Pancreas (tissue), 10 donors: ENCODE data around the gene MTREX. TPM values are rescaled to one million over a fixed set of nuclear protein-coding genes. Genes with fewer than 3 reads are reported as not detected.

Source experiments
- ATAC-seq, 4 donors: fragments of 200-7000 bp; cut with Tn5 transposase; one replicate each; pipeline versions ENCODE4 v1.8.0 to v1.9.1; 2020; ENCODE audit warnings: mild to moderate bottlenecking in 4 of 4, moderate library complexity in 4 of 4
- DNase-seq, 6 donors: peaks; one replicate each; pipeline ENCODE4 v3.0.0-alpha.2; 2020
- FAIRE-seq: peaks from 2 replicates; lab custom pipeline; 2012; peaks lifted over from hg19 to GRCh38; lab: Jason Lieb, UNC
- H3K27ac ChIP-seq, 4 donors: fragments of 200-600 bp; sonication (generic); 1 replicate in 3 of 4; 2 replicates in 1 of 4; pipeline versions ENCODE4 v1.5.0 to v1.8.0; 2020
- H3K27me3 ChIP-seq, 4 donors: fragments of 200-600 bp; one replicate each; pipeline ENCODE4 v1.8.0; 2021
- H3K36me3 ChIP-seq, 3 donors: fragments of 200-600 bp; sonication (generic) in 1 of 3; one replicate each; pipeline versions ENCODE4 v1.5.0 to v1.8.0; 2020 to 2021
- H3K4me1 ChIP-seq, 3 donors: fragments of 200-600 bp; one replicate each; pipeline ENCODE4 v1.8.0; 2021
- H3K4me3 ChIP-seq, 4 donors: fragments of 200-600 bp; sonication (generic) in 2 of 4; one replicate each; pipeline versions ENCODE4 v1.5.0 to v1.8.0; 2020 to 2021
- H3K9me3 ChIP-seq, 4 donors: fragments of 200-600 bp; one replicate each; pipeline ENCODE4 v1.8.0; 2021
- whole genome bisulfite sequencing, 2 donors: extraction: QIAGEN DNeasy Blood & Tissue Kit; methylation state at CpG; one replicate each; pipeline ENCODE4 v1.1.7; 2013; 5-methylcytosine and 5-hydroxymethylcytosine counted together
- intact Hi-C, 3 donors: fragments of 100-400 bp; cut with DNase I; formaldehyde crosslinking; loops; one replicate each; pipeline versions ENCODE4 v1.11.1 to v1.14.2; 2022
- polyA plus RNA-seq, 2 donors: library from polyadenylated mRNA; stranded (reverse); fragments of 200-250 nt; gene quantifications; one replicate each; pipeline ENCODE4 v1.2.3, GENCODE V29; 2013
- total RNA-seq, 6 donors: library from RNA; stranded (reverse); fragmentation: NEBNext Ultra II Directional in 4 of 6; extraction: Animal tissue kit (Norgen Biotek cat#: 25700) in 4 of 6; gene quantifications; one replicate each; pipeline versions ENCODE4 v1.2.1 to v1.2.4, GENCODE V29; 2021 to 2023
- TF ChIP-seq, protein P1 (sequence below), 4 donors: fragments of 200-600 bp; sonication (generic) in 3 of 4; IDR thresholded peaks; one replicate each; pipeline versions ENCODE4 v1.5.0 to v1.8.0; 2021; ENCODE audit warnings: antibody characterized with exemption in 4 of 4
- donor health status: healthy with polysubstance abuse.
- donor health status: DM: no; HTN: no; CAD: no; lungs with moderate emphysema.
- donor health status: DM: no; HTN: no; CAD: no.
- donor health status: control.
- donor health status: control.
- donor health status: Bipolar disorder and iron deficiency.
- donor health status: DM: yes; HTN: yes; CAD: no.
- donor health status: DM: no; HTN: no; CAD: no.
- donor health status: DM: no; HTN: no; CAD: no.
- donor health status: DM: yes; HTN: yes; CAD: no.

MTREX gene
- total and polyA plus RNA-seq, 8 donors, result 13.1 to 36.0 (median 30.7) TPM

DNA sequence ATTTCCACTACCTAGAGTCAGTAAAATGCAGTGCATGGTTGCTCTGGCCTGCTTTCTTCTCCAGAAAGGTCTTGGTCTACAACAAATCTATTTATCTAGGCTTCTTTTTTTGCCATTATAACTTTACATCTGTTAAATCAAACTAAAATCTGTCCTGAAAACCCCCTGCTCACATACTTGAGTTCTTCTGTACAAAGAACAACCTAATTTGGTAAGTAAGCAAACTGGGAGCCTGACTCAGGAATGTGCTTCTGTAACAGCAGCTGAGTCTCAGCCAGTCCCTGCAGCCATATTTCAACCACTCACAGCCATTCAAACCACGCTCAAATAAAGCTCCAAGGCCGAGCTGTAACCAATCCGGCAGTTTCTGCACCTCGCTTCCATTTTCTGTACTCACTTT is 131.2 kb downstream of the MTREX start:
- TF ChIP-seq, protein P1, sequence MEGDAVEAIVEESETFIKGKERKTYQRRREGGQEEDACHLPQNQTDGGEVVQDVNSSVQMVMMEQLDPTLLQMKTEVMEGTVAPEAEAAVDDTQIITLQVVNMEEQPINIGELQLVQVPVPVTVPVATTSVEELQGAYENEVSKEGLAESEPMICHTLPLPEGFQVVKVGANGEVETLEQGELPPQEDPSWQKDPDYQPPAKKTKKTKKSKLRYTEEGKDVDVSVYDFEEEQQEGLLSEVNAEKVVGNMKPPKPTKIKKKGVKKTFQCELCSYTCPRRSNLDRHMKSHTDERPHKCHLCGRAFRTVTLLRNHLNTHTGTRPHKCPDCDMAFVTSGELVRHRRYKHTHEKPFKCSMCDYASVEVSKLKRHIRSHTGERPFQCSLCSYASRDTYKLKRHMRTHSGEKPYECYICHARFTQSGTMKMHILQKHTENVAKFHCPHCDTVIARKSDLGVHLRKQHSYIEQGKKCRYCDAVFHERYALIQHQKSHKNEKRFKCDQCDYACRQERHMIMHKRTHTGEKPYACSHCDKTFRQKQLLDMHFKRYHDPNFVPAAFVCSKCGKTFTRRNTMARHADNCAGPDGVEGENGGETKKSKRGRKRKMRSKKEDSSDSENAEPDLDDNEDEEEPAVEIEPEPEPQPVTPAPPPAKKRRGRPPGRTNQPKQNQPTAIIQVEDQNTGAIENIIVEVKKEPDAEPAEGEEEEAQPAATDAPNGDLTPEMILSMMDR (IDR thresholded peaks at IDR 0.05), result no peak
- intact Hi-C loops, result no loop called here
- H3K27me3 ChIP-seq, result no peaks in the 10 kb centered on the region
- H3K27ac ChIP-seq, result peak overlapping the region; percentile 24 to 69 (median 46)
- H3K9me3 ChIP-seq, result no peaks in the 10 kb centered on the region
- DNase-seq, result no peak
- no peak overlapping the region for H3K4me3 ChIP-seq
- H3K36me3 ChIP-seq, result no peaks in the 10 kb centered on the region
- H3K4me1 ChIP-seq, result peaks cover 0 to 9% (median 5%) of the 10 kb centered on the region in 3 donors
- no peak for FAIRE-seq
- 84 to 91% methylated on average over 4 of the region's 4 CpGs for WGBS, 2 donors
- peak in 3 of 4 donors; percentile 31 to 39 (median 31) for ATAC-seq

DNA sequence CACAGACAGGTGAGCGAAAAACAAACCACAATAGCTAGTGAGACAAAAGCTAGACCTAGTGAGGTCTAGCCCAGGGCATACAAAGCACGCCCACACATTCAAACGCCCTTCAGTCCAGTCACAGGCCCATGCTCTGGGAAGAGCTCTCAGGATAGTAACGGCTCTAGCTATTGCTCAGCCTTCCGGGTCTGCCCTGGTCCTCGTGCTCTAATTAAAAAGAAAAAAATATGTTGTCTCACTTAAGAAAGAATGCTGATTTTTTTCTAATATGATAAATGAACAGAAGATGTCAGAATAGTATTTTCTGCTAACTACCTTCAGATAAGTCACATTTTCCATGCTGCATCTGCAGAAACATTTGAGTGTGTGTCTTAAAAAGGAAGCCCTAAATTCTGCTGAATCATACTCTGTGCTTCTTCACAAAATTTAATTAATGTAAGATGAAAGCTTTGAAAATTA is 132.4 kb downstream of the MTREX start:
- Histone ChIP-seq H3K9me3 (no peaks in the 10 kb centered on the region), H3K36me3 (no peaks in the 10 kb centered on the region), H3K27ac (no peak overlapping the region), H3K4me1 (peaks cover 0 to 9% (median 5%) of the 10 kb centered on the region in 3 donors), H3K27me3 (no peaks in the 10 kb centered on the region), H3K4me3 (no peak overlapping the region)
- DNase-seq (no peak), FAIRE-seq (no peak), ATAC-seq (peak in 1 of 4 donors; percentile 10)
- intact Hi-C loops, result no loop called here
- 84 to 85% methylated on average over 6 of the region's 6 CpGs for WGBS, 2 donors
- TF ChIP-seq, protein P1 (IDR thresholded peaks at IDR 0.05), result no peak

DNA sequence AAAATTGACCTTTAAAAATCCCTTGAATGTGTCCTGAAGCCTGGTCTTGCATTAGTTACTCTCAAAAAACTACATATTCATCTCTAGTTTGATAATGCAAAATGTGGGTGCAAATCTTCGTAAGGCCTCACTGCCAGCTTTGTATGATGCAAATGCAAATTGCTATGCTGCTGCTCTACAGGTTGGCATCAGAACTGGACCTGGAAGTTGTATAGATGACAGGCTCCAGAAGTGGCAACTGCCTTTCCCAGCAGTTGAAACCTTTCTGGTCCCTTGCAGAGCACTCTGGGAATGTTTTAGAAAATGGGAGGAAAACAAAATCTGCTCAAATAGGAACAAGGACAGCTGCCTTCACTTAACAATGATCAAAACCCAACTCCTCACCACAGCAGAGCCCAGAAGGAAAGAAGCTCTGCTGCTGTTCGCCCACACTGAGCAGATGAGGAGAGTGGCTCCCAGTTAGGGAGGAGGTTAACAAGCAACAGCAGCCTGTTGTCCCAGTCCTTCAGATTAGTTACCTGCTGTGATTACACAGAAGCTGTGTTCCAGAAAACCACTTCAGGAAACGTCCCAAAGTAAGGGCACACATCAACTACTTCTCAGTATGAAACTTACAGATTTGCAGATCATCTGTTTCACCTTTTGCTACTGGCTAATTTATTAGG is 133.4 kb downstream of the MTREX start:
- ATAC-seq, result no peak
- Histone ChIP-seq H3K36me3 (no peaks in the 10 kb centered on the region), H3K27me3 (no peaks in the 10 kb centered on the region), H3K27ac (no peak overlapping the region), H3K9me3 (no peaks in the 10 kb centered on the region), H3K4me3 (no peak overlapping the region), H3K4me1 (peaks cover 0 to 9% (median 5%) of the 10 kb centered on the region in 3 donors)
- no peak for FAIRE-seq
- intact Hi-C loops, result no loop called here
- no peak for DNase-seq
- TF ChIP-seq, protein P1 (IDR thresholded peaks at IDR 0.05), result no peak
- 74 to 78% methylated on average over 3 of the region's 3 CpGs for WGBS, 2 donors

DNA sequence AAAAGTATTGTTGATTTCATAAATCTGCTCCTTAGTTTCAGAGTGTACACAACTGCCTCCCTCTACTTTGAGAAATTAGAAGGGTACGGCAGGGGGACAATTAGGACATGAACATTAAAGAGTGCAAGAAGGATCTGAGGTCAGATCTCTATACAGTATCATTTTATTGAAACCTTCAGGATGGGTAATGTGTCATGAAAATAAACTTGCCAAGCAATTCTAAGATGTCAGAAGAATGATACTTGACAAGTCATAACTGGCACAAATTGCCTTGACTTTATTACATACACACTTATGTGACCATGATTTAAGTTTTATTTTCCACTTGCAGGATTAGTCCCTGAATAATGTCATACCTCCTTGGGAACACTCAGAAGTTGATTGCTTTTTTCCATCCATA is 134.2 kb downstream of the MTREX start:
- peaks cover 0 to 9% (median 5%) of the 10 kb centered on the region in 3 donors for H3K4me1 ChIP-seq
- no peaks in the 10 kb centered on the region for H3K36me3 ChIP-seq
- no peaks in the 10 kb centered on the region for H3K27me3 ChIP-seq
- TF ChIP-seq, protein P1 (IDR thresholded peaks at IDR 0.05), result no peak
- H3K9me3 ChIP-seq, result no peaks in the 10 kb centered on the region
- H3K4me3 ChIP-seq, result no peak overlapping the region
- DNase-seq, result no peak
- H3K27ac ChIP-seq, result no peak overlapping the region
- intact Hi-C loops, result no loop called here
- WGBS, 2 donors, result 61 to 94% methylated on average over 1 of the region's 1 CpG
- no peak for FAIRE-seq
- no peak for ATAC-seq

DNA sequence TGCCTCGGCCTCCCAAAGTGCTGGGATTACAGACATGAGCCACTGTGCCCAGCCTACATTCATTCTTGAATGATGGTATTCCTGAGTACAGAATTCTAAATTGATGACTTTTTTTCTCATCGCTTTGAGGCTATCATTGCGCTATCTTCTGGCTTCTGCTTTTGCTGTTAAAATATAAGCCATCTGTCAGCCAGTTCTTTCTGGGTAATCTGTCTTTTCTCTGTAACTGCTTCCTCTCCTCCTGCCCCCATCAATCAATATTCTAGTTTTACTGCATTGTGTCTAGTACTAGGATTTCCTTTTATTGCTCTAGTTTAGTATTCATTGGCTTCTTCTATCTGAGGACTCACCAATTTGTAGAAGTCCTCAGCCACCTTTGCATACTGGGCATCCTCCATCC is 138.0 kb downstream of the MTREX start:
- no peak overlapping the region for H3K27ac ChIP-seq
- H3K4me3 ChIP-seq, result no peak overlapping the region
- TF ChIP-seq, protein P1 (IDR thresholded peaks at IDR 0.05), result no peak
- no peak for ATAC-seq
- WGBS, 2 donors, result 61 to 77% methylated on average over 3 of the region's 3 CpGs
- H3K36me3 ChIP-seq, result no peaks in the 10 kb centered on the region
- H3K9me3 ChIP-seq, result no peaks in the 10 kb centered on the region
- H3K27me3 ChIP-seq, result no peaks in the 10 kb centered on the region
- intact Hi-C loops, result no loop called here
- no peak for FAIRE-seq
- H3K4me1 ChIP-seq, result no peaks in the 10 kb centered on the region
- DNase-seq, result no peak
